ENCODE measurements around the gene OAF.

OAF gene

DNA sequence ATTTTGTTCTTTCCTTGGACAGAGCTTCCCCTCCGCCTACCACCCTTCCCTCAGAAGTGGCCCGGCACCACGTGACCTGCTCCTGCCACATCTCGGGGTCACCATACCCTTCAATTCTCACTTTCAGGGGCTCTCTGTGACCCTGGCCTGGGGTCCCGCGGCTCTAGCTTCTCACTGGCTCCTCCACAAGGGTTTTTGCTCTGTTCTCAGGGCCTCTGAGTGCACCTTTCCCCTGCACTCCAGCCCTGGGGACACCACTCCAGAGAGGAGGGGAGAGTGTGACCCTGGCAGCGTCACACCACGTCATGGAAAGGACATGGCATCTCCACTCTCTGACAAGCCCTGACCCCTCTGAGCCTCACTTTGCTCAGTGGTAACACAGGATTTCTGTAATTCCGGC, 46.5 kb downstream of the OAF start:
- Histone ChIP-seq H3K27me3 (ENCODE audit: control insufficient read depth, insufficient read depth, low read length) (no peaks in the 10 kb centered on the region), H3K36me3 (ENCODE audit: control insufficient read depth, insufficient read depth, low read length) (no peaks in the 10 kb centered on the region), H3K9me3 (ENCODE audit: control insufficient read depth, insufficient read depth, low read length) (no peaks in the 10 kb centered on the region), H3K4me3 (ENCODE audit: low read length) (no peak overlapping the region), H3K4me1 (ENCODE audit: control insufficient read depth, insufficient read depth, low read length) (peaks cover 12% of the 10 kb centered on the region), H3K27ac (ENCODE audit: low read length) (no peak overlapping the region)
- no CpG with 5 or more reads among the region's 9 CpGs for WGBS (ENCODE audit: insufficient coverage, insufficient read length)
- no peak for DNase-seq (ENCODE audit: low read depth, low spot score)

DNA sequence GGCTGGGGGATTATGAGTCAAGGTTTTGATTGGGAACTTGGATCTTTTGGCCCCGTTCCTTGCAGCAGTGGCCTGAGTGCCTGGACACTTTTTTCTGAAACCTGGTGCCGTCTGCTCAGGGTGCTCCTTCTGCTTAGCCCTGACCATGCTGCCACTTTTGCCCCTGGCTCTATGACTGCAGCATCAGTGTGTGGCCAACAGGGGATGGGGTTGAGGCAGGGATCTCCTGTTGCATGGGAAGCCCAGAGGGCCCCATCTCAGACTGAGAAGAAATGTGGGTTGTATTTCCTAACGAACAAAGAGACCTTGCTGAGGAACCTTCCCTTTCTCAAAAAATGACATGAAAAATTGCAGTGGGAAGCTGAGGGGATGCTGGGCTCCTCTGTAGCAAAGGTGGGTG, 47.8 kb downstream of the OAF start:
- Histone ChIP-seq H3K36me3 (ENCODE audit: control insufficient read depth, insufficient read depth, low read length) (no peaks in the 10 kb centered on the region), H3K4me1 (ENCODE audit: control insufficient read depth, insufficient read depth, low read length) (peaks cover 12% of the 10 kb centered on the region), H3K27ac (ENCODE audit: low read length) (no peak overlapping the region), H3K9me3 (ENCODE audit: control insufficient read depth, insufficient read depth, low read length) (no peaks in the 10 kb centered on the region), H3K4me3 (ENCODE audit: low read length) (no peak overlapping the region), H3K27me3 (ENCODE audit: control insufficient read depth, insufficient read depth, low read length) (no peaks in the 10 kb centered on the region)
- no CpG with 5 or more reads among the region's 3 CpGs for WGBS (ENCODE audit: insufficient coverage, insufficient read length)
- no peak for DNase-seq (ENCODE audit: low read depth, low spot score)

DNA sequence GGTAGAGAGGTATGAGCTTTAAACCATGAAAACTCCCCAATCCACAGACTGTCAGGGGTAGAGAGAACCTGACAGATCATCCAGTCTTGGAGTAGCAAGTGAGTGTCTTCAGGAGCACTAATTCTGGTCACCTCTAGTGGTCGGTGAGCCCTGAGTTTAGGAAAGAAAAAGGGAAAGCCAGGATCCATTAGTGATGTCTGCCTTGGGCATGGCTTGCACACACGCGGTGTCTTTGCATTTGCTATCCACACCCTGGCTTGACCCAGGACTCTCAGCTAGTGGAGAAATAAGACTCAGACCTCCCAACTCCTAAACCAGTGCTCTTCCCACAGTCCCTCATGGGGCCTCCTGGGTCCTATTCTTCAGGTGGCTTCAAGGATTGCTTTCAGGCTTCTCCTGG, 48.4 kb downstream of the OAF start:
- peaks cover 12% of the 10 kb centered on the region for H3K4me1 ChIP-seq (ENCODE audit: control insufficient read depth, insufficient read depth, low read length)
- H3K27ac ChIP-seq (ENCODE audit: low read length) = no peak overlapping the region
- H3K9me3 ChIP-seq (ENCODE audit: control insufficient read depth, insufficient read depth, low read length) = no peaks in the 10 kb centered on the region
- no CpG with 5 or more reads among the region's 3 CpGs for WGBS (ENCODE audit: insufficient coverage, insufficient read length)
- H3K27me3 ChIP-seq (ENCODE audit: control insufficient read depth, insufficient read depth, low read length) = no peaks in the 10 kb centered on the region
- H3K4me3 ChIP-seq (ENCODE audit: low read length) = no peak overlapping the region
- no peaks in the 10 kb centered on the region for H3K36me3 ChIP-seq (ENCODE audit: control insufficient read depth, insufficient read depth, low read length)
- no peak for DNase-seq (ENCODE audit: low read depth, low spot score)

DNA sequence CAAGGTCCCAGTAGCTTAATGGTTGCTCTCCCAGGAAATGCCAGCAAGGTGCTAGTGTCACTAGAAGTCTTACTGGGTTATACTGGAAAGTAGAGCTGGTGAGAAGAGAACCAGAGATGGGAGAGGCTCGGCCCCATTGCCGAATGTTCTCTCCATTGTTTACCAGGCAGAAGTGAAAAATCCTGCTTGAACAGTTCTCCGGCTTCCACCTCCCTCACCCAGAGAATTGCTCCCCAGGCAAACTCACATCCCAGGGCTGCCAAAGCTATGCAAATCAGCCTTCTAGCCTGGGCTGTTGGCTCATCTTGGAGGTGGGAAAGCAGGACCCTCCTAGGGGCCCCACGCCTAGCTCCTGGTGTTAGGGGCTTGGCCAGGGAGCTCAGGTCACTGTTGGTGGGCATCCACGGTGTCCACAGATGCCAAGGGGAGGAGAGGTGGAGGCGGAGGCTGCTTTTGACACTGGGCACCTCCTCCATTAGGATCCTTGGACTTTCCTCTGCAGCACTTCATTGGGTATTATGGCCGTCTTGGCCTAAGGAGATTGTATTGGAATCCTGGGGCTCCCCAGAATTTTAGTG, 49.2 kb downstream of the OAF start:
- no peaks in the 10 kb centered on the region for H3K9me3 ChIP-seq (ENCODE audit: control insufficient read depth, insufficient read depth, low read length)
- no peak overlapping the region for H3K4me3 ChIP-seq (ENCODE audit: low read length)
- H3K4me1 ChIP-seq (ENCODE audit: control insufficient read depth, insufficient read depth, low read length) = peaks cover 6% of the 10 kb centered on the region
- H3K27ac ChIP-seq (ENCODE audit: low read length) = no peak overlapping the region
- no peaks in the 10 kb centered on the region for H3K36me3 ChIP-seq (ENCODE audit: control insufficient read depth, insufficient read depth, low read length)
- no CpG with 5 or more reads among the region's 7 CpGs for WGBS (ENCODE audit: insufficient coverage, insufficient read length)
- no peaks in the 10 kb centered on the region for H3K27me3 ChIP-seq (ENCODE audit: control insufficient read depth, insufficient read depth, low read length)
- no peak for DNase-seq (ENCODE audit: low read depth, low spot score)

DNA sequence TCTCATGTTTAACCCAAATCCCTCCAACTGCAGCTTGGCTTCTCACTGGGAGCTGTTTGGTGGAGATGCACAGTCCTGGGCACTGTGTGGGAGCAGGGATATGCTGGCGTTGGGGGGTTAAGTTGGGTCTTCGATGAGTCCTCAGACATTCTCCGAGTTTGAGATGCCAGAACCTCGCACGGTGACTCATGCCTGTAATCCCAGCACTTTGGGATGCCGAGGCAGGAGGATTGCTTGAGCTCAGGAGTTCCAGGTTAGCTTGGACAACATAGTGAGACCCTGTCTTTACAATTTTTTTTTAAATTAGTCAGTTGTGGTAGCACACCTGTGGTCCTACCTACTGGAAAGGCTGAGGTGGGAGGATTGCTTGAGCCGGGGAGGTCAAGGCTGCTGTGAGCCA, 49.8 kb downstream of the OAF start:
- Histone ChIP-seq H3K27ac (ENCODE audit: low read length) (no peak overlapping the region), H3K4me1 (ENCODE audit: control insufficient read depth, insufficient read depth, low read length) (peaks cover 5% of the 10 kb centered on the region)
- no CpG with 5 or more reads among the region's 7 CpGs for WGBS (ENCODE audit: insufficient coverage, insufficient read length)

DNA sequence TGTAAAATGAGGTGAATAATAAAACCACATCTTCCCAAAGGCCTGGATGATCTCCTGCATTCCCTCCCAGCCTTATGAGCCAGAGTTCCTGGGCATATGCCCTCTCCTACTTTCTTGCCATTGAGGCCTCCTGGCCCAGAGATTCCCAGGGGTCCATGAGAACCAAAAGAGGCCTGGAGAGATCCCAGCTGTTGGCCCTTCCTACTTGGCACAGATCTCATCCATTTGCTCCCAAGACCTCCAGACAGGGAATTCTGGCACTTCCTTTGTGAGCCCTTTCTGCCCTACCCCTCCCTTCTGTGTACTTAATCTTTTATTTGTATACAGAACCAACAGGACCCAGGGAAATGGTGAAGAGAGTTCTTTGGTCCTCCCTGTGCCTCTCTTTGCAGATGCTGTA, 50.5 kb downstream of the OAF start:
- Histone ChIP-seq H3K4me1 (ENCODE audit: control insufficient read depth, insufficient read depth, low read length) (peaks cover 7% of the 10 kb centered on the region), H3K9me3 (ENCODE audit: control insufficient read depth, insufficient read depth, low read length) (no peaks in the 10 kb centered on the region), H3K27me3 (ENCODE audit: control insufficient read depth, insufficient read depth, low read length) (no peaks in the 10 kb centered on the region), H3K27ac (ENCODE audit: low read length) (no peak overlapping the region), H3K36me3 (ENCODE audit: control insufficient read depth, insufficient read depth, low read length) (no peaks in the 10 kb centered on the region), H3K4me3 (ENCODE audit: low read length) (no peak overlapping the region)
- no peak for DNase-seq (ENCODE audit: low read depth, low spot score)

More for the DNA sequence above, 49.8 kb downstream of the OAF start:
- Histone ChIP-seq H3K36me3 (ENCODE audit: control insufficient read depth, insufficient read depth, low read length) (no peaks in the 10 kb centered on the region), H3K9me3 (ENCODE audit: control insufficient read depth, insufficient read depth, low read length) (no peaks in the 10 kb centered on the region), H3K27me3 (ENCODE audit: control insufficient read depth, insufficient read depth, low read length) (no peaks in the 10 kb centered on the region), H3K4me3 (ENCODE audit: low read length) (no peak overlapping the region)
- DNase-seq (ENCODE audit: low read depth, low spot score) = no peak

DNA sequence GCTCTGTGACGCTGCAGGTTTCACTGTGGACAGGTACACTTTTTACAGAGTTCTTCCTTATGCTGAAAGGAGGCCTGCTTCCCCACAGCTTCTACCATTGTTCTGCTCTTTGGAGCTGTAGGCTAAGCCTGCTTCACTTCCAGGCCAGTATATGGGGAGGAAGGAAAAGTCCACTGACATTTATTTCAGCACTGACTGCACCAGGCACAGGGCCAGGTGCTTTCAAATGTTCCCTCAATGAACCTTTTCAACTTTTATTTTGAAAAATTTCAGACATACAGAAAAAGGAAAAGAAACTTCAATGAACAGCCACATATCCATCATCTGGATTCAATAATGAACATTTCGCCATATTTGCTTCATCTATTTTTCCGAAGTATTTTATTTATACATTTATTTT, 51.1 kb downstream of the OAF start:
- no peaks in the 10 kb centered on the region for H3K36me3 ChIP-seq (ENCODE audit: control insufficient read depth, insufficient read depth, low read length)
- no peak overlapping the region for H3K4me3 ChIP-seq (ENCODE audit: low read length)
- peaks cover 7% of the 10 kb centered on the region for H3K4me1 ChIP-seq (ENCODE audit: control insufficient read depth, insufficient read depth, low read length)
- no peaks in the 10 kb centered on the region for H3K9me3 ChIP-seq (ENCODE audit: control insufficient read depth, insufficient read depth, low read length)
- H3K27ac ChIP-seq (ENCODE audit: low read length) = no peak overlapping the region
- DNase-seq (ENCODE audit: low read depth, low spot score) = no peak
- 100% methylated on average over 2 of the region's 3 CpGs for WGBS (ENCODE audit: insufficient coverage, insufficient read length)
- no peaks in the 10 kb centered on the region for H3K27me3 ChIP-seq (ENCODE audit: control insufficient read depth, insufficient read depth, low read length)

DNA sequence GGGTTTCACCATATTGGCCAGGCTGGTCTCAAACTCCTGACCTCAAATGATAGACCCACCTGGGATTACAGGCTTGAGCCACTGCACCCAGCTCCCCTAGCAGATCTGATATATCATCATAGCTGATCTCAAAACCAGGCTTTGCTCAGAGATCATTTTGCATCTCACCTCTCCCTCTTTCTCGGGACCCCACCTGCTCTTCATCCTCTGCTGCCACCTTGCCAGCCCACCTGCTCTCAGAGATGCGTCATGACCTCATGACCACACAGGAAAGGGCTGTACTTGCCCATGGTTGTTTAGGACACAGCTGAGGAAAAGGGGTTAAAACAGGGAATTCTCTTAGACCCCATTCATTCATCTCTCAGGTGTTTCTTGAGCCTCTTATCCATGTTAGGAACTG, 56.5 kb downstream of the OAF start:
- no CpG with 5 or more reads among the region's 2 CpGs for WGBS (ENCODE audit: insufficient coverage, insufficient read length)
- peaks cover 5% of the 10 kb centered on the region for H3K4me1 ChIP-seq (ENCODE audit: control insufficient read depth, insufficient read depth, low read length)

DNA sequence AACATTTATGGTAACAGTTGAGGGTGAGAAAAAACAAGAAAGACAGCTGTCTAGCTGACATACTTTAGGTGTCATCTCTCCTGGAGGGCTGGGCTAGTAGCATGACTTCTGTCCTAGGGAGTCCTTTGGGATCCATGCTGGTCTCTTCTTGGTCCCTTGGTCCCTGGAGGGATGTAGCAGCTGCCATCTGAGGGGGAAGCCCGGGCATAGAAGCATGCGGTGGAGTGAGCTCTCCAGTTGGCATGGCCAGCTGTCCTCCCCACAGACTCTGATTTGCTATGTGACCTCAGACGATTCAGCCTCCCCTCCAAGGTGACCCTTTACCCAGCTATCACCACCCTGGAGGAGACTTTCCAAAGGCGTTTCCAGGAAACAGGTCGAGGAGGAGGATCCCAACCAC, 57.9 kb downstream of the OAF start:
- WGBS (ENCODE audit: insufficient coverage, insufficient read length) = no CpG with 5 or more reads among the region's 5 CpGs

More for the DNA sequence above, 56.5 kb downstream of the OAF start:
- Histone ChIP-seq H3K27ac (ENCODE audit: low read length) (no peak overlapping the region), H3K4me3 (ENCODE audit: low read length) (no peak overlapping the region), H3K9me3 (ENCODE audit: control insufficient read depth, insufficient read depth, low read length) (no peaks in the 10 kb centered on the region), H3K36me3 (ENCODE audit: control insufficient read depth, insufficient read depth, low read length) (no peaks in the 10 kb centered on the region), H3K27me3 (ENCODE audit: control insufficient read depth, insufficient read depth, low read length) (no peaks in the 10 kb centered on the region)
- no peak for DNase-seq (ENCODE audit: low read depth, low spot score)

DNA sequence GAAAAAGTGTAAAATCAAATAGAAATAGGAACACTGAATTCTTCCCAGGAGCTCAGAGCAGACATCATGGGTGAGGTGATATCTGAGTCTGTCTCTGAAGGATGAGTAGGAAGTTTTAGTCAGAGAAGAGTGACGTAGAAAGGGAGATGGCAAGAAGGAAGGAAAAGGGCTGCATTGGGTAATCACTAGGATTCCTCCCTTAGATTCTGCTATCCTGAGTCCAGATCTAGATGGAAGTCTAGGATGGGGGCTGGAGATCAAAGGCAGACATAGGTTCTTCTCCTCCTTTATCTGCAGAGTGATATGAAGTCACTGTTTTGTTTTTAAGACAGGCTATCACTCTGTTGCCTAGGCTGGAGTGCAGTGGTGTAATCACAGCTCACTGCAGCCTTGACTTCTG, 59.6 kb downstream of the OAF start:
- no peaks in the 10 kb centered on the region for H3K27me3 ChIP-seq (ENCODE audit: control insufficient read depth, insufficient read depth, low read length)
- peaks cover 5% of the 10 kb centered on the region for H3K4me1 ChIP-seq (ENCODE audit: control insufficient read depth, insufficient read depth, low read length)
- whole genome bisulfite sequencing (ENCODE audit: insufficient coverage, insufficient read length) = no CpG with 5 or more reads among the region's 1 CpG
- H3K9me3 ChIP-seq (ENCODE audit: control insufficient read depth, insufficient read depth, low read length) = no peaks in the 10 kb centered on the region
- no peaks in the 10 kb centered on the region for H3K36me3 ChIP-seq (ENCODE audit: control insufficient read depth, insufficient read depth, low read length)
- H3K4me3 ChIP-seq (ENCODE audit: low read length) = no peak overlapping the region
- no peak overlapping the region for H3K27ac ChIP-seq (ENCODE audit: low read length)
- no peak for DNase-seq (ENCODE audit: low read depth, low spot score)

More for the DNA sequence above, 57.9 kb downstream of the OAF start:
- H3K27ac ChIP-seq (ENCODE audit: low read length) = no peak overlapping the region
- H3K4me3 ChIP-seq (ENCODE audit: low read length) = no peak overlapping the region
- no peaks in the 10 kb centered on the region for H3K9me3 ChIP-seq (ENCODE audit: control insufficient read depth, insufficient read depth, low read length)
- no peaks in the 10 kb centered on the region for H3K36me3 ChIP-seq (ENCODE audit: control insufficient read depth, insufficient read depth, low read length)
- no peaks in the 10 kb centered on the region for H3K27me3 ChIP-seq (ENCODE audit: control insufficient read depth, insufficient read depth, low read length)
- peaks cover 5% of the 10 kb centered on the region for H3K4me1 ChIP-seq (ENCODE audit: control insufficient read depth, insufficient read depth, low read length)
- no peak for DNase-seq (ENCODE audit: low read depth, low spot score)

DNA sequence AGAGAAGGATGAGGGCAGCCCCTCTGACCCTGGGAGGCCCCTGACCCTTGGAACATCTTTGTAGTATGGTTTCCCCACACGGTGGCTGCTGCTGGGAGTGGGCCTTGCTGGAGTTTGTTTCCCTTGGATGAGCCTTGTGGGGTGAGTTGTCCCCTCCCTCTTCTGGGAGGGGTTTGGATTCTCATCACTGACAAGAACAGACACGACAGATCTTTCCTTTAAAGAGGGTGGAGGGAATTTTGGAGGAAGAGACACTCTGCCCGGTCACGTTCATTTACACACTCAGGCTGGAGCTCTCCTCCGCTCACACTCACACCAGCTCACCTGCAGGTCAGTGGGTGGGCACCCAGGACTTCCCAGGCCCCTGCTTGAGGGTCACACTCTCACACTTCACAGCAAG, 60.8 kb downstream of the OAF start:
- DNase-seq (ENCODE audit: low read depth, low spot score) = no peak
- Histone ChIP-seq H3K36me3 (ENCODE audit: control insufficient read depth, insufficient read depth, low read length) (no peaks in the 10 kb centered on the region), H3K27ac (ENCODE audit: low read length) (no peak overlapping the region), H3K4me3 (ENCODE audit: low read length) (no peak overlapping the region), H3K27me3 (ENCODE audit: control insufficient read depth, insufficient read depth, low read length) (no peaks in the 10 kb centered on the region), H3K9me3 (ENCODE audit: control insufficient read depth, insufficient read depth, low read length) (no peaks in the 10 kb centered on the region), H3K4me1 (ENCODE audit: control insufficient read depth, insufficient read depth, low read length) (no peaks in the 10 kb centered on the region; the same call in 1 of the 2 replicates)
- no CpG with 5 or more reads among the region's 5 CpGs for WGBS (ENCODE audit: insufficient coverage, insufficient read length)

All from iPS DF 6.9 (cell line).